Right renal pelvis (tissue), 4 donors: ENCODE measurements around the gene PPOX. TPM values are rescaled to one million over a fixed set of nuclear protein-coding genes. Genes with fewer than 3 reads are reported as not detected.

Experiments used
- DNase-seq, 4 donors: peaks; one replicate each; pipeline ENCODE4 v3.0.0-alpha.2; 2013; ENCODE audit warnings: low read depth in 4 of 4, low spot score in 3 of 4, missing footprints in 1 of 4
- polyA plus RNA-seq, 4 donors: library from polyadenylated mRNA; unstranded; fragments of 120-200 nt; gene quantifications; one replicate each; pipeline ENCODE4 v1.2.1, GENCODE V29; 2013; ENCODE audit not compliant: insufficient read length in 4 of 4

The PPOX gene
- polyA plus RNA-seq, 4 donors = 36.3 to 44.0 (median 37.4) TPM

DNA sequence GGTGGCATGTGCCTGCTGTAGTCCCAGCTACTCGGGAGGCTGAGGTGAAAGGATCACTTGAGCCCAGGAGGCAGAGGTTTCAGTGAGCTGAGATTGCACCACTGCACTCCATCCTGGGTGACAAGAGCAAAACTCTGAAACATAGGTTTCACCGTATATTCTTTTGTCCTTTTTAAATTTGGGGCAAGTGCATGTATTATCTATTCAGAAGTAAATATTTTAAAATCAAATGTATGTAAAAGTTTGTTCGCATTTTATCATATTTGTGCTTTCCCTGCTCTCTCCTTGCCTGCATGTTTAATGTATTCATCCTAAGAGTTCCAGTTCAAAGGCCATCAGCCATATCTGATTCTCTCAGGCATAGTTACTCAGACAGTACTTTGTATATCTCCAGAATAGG, 20.4 kb upstream of the PPOX start:
- DNase-seq = no peak

- DNase-seq = no peak
These were observed 13.1 kb upstream of the PPOX start for GRCh38 chr1:161153176-161153575.

GRCh38 chr1:161153682-161154337, 12.4 kb upstream of the PPOX start, which contains the start of gene UFC1:
Gene UFC1 (plus strand): TSS chr1:161153978. CDS start chr1:161153998, 20 bp downstream.
- DNase-seq = peak in 3 of 4 donors; percentile 75 to 86 (median 83)

DNA sequence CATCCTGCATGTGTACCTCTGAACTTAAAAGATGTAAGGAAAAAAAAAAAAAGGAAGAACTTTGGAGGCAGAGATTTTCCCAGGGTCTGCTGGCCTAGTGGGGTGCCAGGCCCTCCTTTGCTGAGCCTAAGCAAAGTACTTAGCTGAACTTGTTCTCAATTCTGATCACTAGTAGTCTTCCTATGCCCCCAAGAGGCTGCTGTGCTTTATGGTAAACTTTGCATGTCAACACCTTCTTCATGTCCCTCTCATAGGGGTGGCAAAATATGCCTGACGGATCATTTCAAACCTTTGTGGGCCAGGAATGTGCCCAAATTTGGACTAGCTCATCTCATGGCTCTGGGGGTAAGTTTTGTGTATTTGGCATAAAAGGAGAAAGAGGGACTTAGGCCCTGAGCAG, 8.4 kb upstream of the PPOX start:
- no peak for DNase-seq

GRCh38 chr1:161158316-161159010, 7.8 kb upstream of the PPOX start:
- DNase-seq = no peak

DNA sequence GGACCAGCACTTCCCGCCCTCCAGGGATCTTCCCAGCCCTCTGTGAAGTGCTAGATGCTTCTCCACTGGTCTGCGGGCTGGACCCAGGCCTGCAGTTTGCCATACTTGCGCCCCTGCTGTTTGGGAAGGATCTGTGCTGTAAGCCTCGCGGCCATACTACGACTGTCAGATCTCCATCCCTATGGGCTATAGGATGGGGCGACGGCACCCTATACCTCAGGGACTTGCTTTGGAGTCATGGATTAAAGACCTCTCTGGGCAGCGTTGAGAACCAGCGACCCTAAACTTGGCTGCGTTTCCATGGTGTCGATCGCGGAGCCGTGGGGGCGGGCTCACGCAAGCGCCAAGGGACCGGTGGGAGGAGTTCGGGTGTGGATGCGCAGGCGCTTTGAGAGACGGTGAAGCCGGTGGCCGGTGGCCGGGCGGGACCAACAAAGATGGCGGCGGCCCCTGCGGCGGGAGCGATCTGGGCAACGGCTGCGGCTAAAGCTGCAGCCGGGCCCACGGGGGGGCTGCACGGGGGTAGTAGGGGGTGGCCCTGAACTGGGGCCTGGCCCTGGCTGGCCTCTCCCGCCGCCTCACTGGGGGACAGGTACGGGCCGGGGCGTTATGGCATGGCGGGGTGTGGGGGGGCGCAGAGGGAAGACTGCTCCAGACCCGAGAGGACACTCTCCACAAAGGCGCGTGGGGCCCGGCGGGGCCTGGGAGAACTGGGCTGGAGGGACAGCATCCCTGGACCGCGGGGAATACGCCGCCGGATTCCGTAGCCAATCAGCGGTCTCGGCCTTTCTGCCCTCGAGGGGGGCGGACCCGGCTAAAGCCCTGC, 6.9 kb upstream of the PPOX start, which contains the start of gene USP21:
Gene USP21 (plus strand): TSS at position 414 of the 826 bp plus-strand sequence. CDS start 1,141 bp downstream, outside the sequence.
- DNase-seq = peak; percentile 84 to 93 (median 85)

DNA sequence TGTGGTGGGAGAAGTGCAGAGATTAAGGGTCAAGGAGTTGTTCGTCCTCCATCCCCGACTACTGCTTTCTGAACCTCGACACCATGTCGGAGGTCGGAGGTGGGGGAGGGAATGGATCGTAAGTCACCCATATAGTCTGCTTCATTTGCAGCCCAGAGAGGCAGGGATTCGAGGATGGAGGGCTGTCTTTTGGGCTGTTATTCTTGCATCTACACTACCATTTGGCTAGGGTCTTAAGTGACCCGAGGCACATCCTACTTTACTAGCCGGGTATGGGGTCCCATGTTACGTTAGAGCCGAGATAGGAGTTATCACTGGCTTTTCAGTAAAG, 6.3 kb upstream of the PPOX start:
- no peak for DNase-seq

DNA sequence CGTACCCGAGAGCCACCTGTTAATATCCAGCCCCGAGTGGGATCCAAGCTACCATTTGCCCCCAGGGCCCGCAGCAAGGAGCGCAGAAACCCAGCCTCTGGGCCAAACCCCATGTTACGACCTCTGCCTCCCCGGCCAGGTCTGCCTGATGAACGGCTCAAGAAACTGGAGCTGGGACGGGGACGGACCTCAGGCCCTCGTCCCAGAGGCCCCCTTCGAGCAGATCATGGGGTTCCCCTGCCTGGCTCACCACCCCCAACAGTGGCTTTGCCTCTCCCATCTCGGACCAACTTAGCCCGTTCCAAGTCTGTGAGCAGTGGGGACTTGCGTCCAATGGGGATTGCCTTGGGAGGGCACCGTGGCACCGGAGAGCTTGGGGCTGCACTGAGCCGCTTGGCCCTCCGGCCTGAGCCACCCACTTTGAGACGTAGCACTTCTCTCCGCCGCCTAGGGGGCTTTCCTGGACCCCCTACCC, 5.5 kb upstream of the PPOX start:
- no peak for DNase-seq

DNA sequence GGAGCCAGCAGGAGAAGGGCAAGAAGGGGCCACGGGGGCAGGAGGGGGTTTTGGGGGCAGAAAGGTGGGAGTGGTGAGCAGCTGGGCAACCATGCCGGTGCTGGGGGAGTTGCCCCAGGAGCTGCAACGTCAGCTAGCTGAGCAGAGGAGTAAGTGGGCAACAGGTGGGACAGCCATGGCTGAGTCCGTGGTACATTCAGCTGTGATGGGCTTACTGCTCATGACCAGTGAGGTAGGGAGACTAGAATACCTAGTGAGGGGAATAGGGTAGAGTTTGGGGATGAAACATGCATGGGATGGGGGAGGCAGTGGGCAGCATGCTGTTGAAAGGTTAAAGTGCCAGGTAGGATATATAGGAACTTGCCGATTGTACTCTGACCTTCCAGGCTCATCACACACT, 4.6 kb upstream of the PPOX start:
- DNase-seq = no peak

DNA sequence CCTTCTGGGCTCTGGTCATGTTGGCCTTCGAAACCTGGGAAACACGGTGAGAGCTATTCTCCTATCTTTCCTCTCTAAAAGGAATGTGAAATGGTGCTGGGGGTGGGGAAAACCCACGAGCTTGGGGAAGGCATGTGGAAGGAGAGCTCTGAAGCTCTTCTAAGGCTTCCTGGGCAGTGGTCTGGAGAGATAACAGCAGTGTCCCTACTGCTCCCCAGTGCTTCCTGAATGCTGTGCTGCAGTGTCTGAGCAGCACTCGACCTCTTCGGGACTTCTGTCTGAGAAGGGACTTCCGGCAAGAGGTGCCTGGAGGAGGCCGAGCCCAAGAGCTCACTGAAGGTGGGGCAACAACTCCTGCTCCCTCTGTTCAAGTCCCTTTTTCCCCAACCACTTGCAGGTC, 4.2 kb upstream of the PPOX start:
- no peak for DNase-seq

DNA sequence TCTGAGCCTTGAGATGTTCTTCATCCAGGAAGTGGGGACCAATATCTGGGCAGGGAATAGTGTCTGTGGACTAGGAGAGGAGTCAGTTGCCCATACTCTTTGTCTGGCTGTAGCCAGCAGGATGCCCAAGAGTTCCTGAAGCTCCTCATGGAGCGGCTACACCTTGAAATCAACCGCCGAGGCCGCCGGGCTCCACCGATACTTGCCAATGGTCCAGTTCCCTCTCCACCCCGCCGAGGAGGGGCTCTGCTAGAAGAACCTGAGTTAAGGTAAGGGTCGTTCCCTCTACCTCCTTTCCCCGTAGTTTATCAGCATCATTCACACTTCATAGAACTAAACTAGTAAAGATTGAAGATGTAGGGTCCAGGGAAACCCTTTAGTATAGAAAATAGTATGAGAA, 3.4 kb upstream of the PPOX start:
- DNase-seq = no peak

DNA sequence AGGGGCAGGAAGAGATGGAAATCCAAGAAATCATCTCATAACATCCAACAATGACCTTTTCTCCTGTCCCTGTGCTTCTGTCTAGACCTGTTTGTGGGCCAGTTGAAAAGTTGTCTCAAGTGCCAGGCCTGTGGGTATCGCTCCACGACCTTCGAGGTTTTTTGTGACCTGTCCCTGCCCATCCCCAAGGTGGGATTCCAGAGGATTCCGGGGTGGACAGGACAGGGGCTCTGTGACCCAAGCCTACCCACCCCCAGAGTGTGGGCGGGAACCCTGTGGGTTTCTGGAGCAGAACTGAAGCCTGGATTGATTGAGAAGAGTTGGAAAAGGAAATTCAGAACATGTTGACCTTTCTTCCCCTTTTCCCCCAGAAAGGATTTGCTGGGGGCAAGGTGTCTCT, 2.4 kb upstream of the PPOX start:
- DNase-seq = no peak

- DNase-seq = no peak
These were observed 1.2 kb upstream of the PPOX start for GRCh38 chr1:161164901-161165610.

DNA sequence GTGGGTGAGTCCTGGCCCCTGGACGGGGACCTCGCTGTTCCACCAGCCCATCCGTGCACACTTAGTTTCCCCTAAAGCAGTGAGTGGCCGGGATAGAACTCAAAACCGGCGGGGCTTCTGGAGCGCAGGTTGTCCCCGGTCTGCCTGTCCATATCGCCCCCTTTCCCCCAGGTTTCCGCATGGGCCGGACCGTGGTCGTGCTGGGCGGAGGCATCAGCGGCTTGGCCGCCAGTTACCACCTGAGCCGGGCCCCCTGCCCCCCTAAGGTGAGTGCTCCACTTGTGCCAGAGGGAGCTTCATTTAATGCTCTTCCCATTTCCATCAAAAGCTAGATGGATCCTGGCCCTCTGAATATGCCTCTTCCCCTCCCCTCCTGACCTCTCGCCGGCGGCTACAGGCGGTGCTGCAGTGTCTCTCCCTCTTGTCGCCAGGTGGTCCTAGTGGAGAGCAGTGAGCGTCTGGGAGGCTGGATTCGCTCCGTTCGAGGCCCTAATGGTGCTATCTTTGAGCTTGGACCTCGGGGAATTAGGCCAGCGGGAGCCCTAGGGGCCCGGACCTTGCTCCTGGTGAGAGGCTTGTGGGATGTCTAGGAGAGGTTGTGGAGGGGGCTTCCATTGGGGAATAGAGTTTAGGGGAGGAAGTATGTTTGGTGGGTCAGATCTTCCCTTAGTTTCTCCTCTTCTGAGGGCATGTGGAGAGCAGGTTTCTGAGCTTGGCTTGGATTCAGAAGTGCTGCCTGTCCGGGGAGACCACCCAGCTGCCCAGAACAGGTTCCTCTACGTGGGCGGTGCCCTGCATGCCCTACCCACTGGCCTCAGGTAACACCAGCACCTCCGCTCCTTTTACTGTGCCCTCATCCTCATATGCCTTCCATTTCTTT, 683 bp downstream of the PPOX start:
- DNase-seq = no peak

GRCh38 chr1:161168906-161169305, 2.7 kb downstream of the PPOX start:
- no peak for DNase-seq

GRCh38 chr1:161171191-161171590, 5.0 kb downstream of the PPOX start:
- no peak for DNase-seq

DNA sequence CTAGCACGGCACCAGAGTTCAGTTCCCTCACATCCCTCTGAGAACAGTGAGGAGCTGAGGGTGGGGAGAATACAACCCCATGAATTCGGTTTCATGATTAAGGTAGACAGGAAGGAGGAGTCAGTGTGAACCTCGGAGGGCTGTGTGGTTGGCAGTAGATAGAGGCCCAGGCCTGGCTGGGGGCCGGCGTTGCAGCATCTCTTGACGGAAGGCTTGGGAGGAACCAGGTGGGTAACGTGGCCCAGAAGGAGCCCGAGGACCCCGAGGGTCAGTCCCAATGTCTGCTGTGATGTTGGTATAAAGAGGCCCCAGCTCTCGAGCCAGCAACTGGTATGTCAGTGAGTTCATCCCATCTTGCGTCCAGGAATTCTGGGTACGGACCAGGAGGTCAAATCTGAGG, 5.5 kb downstream of the PPOX start:
- no peak for DNase-seq

DNA sequence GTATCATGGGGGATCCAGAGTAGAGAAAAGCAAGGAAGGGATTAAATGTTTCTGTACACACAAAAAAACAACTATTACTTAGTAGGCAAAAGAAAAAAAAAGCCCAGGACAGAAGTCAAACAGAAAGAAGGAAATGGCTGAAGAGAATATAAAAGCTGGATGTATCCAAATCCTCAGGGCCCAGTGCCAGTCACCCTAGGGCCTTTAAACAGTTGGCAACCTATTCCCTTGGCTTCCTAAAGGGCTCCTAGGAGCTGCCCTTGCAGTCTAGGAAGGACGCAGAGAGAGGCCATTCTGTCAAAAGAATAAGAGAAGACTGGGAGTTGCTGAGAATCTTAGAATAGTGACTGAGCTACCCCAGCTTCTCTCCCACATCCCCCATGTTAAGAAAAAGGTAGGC, 6.1 kb downstream of the PPOX start:
- DNase-seq = no peak

DNA sequence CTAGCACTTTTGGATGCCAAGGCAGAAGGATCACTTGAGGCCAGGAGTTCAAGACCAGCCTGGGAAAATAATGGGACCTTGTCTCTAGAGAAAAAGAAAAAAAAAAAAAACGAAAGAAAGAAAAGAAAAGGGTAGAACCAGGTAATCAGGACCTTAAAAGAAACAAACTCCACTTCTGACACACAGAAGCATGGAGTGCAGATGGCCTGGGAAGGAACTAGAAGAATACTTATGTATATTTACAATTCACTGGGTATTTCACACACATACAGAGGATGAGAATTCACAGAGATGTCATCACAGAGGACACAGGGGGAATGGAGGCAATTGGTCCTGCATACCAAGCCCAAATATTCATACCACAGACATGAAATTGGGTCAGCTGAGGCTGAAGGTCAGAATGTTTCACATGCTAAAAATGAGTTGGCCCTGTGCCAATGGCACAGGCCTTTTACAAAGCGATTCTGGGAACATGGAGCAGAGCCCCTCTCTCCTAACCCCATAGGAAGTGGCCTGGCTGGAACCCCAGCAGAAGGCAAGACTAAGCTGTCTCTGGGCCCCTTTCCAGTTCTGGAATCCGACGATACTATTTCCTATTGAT, 6.7 kb downstream of the PPOX start:
- DNase-seq = no peak
